ENCODE measurements around the gene CCSER1.
"Not testable (repeated sequence)": the region's sequence is repeated elsewhere in the genome, so short reads cannot be mapped to it uniquely, and the experiment has no call there.

CCSER1 gene

DNA sequence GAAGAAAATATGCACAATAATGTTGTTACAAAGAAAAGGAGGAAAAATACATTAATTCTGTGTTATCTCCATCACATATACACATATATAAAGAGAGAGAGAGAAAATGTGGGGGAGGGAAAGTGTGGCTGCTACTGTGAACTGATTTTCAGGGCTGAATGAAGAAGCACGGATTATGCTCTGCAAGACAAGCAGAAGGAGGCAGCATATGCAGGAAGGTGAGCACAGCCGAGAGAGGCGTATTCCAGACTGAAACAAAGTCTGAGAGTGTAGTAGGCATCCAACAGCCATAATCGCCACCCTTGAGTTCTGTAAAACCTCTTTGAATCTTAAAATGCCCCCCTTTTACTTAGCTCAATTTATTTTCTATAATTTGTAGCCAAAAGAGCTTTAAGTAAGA, 1094.8 kb downstream of the CCSER1 start:
- DNase-seq = no peak

DNA sequence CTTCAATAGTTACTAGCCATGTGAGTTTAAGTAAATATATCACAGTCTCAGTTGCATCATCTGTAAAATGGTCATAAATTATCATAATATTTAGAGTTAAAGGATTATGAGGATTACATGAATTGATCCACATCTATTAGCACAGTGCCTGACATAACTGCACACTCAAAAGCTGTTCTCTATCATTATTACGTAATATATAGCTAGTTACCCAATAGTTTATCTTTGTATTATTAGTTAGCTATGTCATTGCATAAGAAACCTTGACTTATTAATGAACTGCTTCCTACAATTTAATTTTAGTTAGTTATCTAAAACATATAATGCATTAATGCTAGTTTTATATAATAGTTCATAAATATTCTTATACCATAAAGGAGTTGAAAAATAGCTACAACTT, 1099.7 kb downstream of the CCSER1 start:
- DNase-seq = no peak

DNA sequence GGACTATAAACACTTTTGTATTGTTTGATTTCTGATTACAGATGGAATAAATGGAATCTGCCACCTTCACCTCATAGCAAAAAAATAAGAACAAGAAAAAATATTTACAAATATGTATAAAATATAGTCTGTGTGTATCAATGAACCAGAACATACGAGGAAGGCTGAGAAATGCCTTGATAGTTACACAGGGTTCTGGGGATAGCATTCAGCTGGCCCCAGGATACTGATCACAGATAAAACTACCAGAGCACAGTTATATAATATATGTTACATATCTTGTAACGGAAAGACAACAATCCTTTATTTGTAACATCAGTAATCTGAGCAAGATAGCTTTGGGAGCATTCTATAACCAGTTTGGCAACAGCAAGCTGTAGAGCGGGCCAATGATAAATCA, 1101.5 kb downstream of the CCSER1 start:
- DNase-seq = no peak

DNA sequence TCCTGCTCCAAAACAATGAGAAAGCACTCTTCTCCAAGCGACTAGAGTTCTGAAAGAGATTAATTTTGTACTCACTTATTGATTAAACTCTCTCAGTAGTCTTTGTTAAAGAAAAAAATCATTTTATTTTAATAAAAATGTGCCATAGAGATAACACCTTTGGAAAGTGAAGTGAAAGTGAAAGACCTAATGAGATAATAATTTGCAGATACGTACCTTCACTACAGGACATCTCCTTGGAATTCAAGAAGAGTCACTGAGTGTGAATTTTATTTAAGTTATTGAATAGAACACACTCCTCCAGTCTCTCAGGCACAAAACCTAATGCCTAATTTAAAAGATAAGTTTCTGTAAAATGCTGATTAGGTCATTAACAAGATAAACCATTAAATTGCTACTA, 1106.0 kb downstream of the CCSER1 start:
- DNase-seq = no peak

DNA sequence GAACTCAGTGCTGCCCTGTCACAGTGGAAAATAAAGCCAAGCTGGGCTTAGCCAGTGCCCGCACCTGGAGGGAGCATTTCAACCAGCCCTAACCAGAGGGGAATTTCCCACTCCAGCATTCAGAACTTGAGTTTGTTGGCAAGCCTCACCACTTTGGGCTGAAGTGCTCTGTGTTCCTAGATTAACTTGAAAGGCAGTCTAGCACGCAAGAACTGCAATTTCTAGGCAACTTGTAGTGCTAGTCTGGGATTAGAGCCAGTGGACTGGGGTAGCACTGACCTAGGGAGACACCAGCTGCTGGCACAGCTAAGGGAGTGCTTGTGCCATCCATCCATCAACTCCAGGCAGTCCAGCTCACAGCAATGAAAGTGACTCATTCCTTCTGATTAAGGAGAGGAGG, 1115.9 kb downstream of the CCSER1 start:
- no peak for DNase-seq

DNA sequence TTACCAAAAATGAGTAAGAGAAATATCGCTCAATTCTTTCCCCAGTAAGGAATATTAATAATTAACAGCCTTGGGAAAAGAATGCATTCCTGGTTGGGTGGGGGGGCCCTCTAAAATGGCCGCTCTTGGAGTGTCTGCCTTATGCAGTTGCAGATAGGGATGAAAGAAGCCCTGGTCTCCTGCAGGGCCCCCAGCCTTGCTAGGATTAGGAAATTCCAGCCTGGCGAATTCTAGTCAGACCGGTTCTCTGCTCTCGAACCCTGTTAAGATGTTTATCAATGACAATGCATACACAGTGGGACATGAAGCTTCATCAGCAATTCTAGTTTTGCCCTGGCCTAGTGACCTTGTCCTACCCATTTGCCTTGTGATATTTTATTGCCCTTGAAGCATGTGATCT, 1128.8 kb downstream of the CCSER1 start:
- no peak for DNase-seq

DNA sequence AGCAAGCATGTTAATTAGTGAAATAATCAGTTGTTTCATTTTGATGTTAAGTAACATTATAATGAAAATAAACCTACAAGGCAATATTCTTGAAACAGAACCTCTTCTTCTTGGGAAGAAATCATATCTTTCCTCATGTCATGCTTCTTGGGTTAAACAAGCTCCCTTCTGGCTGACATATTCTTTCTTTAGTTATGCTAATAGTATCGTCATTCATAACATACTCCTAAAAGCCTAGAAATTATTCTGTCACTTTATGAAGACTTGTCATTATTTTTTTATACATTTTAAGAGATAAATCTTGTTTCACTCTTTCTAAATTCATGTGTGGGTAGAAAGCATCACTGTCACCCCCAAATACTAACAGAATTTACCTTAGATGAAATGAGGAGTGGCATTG, 1129.6 kb downstream of the CCSER1 start:
- no peak for DNase-seq

DNA sequence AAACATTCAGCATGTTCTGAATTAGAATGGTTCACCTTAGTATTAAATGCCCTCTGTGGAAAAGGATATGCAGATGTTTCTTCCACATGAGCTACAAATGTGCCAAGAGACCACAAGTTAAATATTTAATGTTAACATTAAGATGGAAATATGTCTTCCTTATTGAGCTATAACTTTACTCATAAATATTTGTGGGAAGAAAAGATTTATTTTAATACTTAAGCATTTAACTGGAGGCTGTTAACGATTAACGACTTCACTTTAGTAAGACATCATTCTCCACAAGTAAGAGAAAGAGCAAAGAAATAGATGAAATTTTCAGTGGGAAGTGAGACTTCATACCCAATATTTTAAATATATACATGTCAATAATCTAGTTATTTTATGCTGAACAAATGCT, 1130.5 kb downstream of the CCSER1 start:
- no peak for DNase-seq

DNA sequence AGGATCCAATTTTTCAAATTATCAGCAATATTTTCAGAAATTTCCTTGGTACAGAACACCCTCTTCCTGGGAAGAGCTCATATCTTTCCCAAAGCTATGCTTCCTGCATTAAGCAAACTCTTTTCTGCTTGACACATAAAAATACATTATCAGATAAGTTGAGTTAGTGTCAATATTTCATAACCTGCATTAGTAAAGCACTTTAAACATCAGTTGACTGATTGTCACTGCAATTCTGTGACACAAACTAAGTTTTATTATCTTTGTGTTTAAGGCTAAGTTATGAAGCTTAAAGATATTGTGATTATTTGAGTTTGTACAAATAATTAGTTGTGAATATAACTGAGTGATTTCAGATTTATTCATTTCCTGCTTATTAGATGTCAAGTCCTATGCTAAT, 1131.1 kb downstream of the CCSER1 start:
- no peak for DNase-seq

DNA sequence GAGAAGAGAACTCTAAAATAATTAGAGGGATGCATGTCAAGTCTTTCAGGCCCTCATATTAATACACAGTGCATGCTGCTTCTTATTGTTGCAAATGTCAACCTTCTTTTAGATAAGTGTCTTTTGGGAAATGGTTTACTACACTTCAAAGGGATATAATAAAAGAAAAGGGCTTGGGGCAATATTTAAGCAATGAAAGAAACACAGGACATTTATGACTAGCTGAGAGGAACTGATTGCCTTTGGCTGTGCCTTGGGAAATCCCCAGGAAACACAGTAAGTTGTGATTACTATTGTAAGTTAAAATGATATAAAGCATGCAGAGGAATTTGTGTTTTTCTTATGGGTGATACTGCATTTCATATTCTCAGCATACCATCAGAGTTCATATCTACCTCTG, 1140.3 kb downstream of the CCSER1 start:
- no peak for DNase-seq

DNA sequence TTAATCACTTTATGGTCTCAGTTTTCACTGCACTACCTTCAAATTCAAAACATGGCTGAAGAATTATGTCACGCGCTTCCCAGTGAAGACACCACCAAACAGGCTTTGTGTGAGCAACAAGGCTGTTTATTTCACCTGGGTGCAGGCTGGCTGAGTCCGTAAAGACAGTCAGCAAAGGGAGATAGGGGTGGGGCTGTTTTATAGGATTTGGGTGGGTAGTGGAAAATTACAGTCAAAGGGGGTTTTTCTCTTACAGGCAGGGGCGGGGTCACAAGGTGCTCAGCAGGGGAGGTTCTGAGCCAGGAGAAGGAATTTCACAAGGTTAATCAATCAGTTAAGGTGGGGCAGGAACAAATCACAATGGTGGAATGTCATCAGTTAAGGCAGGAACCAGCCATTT, 1141.3 kb downstream of the CCSER1 start:
- DNase-seq = not testable (repeated sequence)

DNA sequence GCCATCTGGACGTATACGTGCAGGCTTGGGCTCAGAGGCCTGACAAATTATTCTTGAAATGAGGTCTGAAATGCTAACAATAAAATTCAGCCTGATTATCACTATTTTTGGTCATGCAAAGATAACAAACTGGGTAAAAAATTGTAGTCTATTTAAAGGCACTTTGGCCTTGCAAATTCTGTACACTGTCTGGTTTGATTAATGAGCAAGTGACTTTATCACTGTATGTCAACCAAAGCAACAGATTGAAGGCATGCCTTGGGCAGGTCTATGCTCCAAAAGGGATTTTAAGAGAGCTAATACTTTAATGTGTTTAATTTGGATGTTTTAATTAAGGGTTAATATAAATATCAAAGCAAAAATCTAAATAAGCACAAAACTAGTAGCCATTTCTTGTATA, 1141.7 kb downstream of the CCSER1 start:
- DNase-seq = no peak

DNA sequence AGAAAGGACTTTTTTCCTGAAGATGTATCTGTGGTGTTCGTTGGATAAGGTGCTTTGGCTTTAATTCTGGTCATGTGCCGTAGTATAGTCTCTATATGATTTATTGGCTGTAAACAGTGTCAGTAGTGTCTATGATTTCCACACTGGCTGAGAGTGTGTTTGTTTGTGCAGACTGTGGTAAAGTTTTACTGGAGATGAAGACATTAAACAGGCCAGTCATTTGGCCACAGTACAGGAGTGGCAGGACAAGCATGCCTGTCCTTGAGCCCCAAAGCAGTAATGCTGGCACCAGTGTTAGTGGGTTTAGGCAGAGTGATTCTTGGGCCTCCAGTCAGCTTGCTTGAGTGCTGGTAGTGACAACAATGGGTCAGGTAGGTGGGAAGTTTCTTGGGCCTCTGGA, 1152.7 kb downstream of the CCSER1 start:
- no peak for DNase-seq

DNA sequence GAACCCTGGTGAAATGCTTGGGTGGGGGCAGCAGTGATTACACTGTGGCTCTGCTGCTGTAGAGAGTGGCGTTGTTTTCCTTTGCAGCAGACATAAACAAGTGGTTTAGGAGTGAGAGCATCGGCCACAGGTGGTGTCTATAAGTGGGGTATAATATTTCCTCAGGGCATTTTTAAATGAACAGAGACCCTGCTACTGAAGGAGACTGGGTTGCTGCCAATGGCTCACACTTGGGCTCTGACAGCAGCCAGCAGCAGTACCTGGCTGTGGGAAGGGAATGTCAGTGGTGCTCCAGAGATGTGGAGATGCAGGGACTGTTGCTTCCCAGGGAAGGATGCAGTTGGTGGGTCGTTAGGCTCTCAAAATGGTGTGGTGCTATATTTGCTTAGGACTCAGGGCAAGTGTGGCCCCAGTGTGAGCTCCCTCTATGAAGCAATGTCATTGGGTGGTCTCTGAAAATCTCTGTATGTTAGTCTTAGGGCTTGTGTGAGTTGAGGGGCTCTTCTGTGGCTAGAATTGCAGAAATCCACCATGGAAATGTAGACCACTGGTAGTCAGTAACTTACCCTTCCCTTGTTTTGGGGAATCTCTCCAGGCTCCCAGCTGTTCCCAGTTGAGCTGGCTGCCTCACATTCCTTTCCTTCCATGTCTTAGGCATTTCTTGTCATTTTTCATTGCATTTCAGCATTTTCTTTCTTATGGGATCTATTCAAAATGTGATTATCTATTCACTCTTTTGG, 1153.5 kb downstream of the CCSER1 start:
- no peak for DNase-seq

DNA sequence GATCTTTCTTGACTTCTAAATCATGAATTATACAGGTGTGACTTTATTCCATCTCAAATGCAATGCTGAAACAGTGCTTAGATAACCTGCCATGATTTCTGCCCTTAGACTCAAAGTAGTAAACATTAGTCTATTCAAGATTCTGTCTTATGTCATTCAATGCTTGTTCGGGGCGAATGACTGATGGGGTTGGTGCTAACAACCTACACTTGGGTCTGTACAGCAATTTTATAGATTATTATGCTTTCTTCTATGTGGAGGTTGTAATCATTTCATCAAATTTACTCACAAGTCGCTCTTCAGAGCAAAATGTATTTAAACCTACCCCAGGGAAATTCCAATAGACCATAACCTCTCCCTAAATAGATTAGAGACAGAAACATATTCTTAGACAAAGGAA, 1155.0 kb downstream of the CCSER1 start:
- DNase-seq = no peak

DNA sequence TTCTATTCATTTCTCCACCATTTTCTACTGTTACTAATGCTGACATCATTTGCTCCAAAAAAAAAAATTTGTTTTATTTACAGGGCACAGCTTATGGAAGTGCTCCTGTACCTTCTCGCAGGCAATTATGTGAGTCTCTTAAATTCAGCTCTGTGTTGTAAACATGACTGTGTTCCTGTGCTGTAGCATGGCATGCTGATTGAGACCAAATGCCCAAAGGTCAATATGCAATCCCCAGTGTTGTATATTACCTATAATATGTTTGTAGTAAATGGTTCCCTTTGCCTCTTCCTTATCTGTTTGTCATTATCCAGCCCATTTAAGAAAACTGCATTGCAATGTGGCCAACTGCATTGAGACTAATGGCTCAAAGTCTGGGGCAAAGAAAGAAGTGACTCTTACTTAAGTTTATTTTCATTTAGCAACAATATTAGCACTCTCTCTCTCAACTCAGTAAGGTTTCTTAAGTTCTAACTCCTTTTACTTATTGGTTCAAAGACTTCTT, 1156.6 kb downstream of the CCSER1 start:
- no peak for DNase-seq

DNA sequence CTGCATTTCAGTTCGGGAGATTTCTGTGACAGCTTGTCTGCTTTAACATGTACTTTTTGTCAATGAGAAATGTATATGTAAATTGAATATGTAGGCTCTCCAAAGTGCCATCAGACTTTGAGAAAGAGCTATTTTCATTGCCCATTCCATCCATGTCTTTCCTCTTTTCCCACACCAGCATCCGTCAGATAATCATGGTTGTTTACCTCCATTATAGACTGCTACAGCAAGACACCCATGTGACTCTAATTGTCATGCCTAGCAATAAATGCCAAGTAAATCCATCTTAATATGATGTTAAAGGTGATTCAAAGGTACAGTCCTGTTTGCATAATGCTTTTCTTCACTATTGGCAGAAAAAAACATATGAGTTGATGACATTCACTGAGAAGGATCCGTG, 1157.3 kb downstream of the CCSER1 start:
- DNase-seq = no peak

DNA sequence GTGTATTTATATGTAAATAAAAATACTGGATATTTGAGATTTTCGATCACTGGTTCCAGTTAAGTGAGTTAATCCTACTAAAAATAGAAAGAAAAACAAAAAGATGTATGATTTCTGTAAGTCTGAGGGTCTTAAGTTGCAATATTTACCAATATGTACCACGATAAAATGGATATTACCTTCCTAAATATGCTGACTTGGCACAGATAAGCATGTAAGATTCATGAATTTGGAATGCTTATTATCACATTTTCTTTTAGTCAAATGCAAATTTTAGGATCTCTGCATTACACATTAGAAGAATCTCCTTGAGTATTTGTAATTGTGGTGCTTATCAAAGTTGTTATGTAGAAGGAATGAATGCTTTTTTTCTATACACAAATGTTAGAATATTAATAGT, 1158.3 kb downstream of the CCSER1 start:
- DNase-seq = no peak

DNA sequence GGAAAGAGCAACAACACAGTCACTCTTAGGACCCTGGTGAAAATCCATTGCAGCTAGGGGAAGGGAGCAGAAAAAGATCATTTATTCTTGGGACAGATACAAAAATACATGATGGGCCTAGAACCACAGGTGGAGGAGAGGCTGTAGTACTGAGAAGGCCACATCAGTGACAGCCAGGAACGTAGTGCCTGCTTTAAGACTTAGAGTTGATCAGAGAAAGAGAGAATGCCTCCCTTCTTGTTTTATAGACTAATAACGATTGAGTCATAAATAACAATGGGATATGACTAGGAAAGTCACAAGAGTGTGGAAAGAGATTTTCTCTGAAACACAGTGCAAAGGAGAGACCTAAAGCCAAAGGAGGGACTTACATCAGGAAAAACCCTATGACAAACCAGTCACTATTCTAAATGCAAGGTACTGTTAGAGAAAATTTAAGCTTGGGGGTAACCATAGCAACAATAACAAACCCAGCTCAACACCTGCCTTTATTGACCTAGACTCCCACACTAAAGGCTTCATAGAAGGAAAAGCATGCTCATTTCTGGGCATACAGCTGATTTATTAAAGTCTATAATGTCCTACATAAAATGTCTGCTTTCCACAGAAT, 1161.6 kb downstream of the CCSER1 start:
- no peak for DNase-seq

DNA sequence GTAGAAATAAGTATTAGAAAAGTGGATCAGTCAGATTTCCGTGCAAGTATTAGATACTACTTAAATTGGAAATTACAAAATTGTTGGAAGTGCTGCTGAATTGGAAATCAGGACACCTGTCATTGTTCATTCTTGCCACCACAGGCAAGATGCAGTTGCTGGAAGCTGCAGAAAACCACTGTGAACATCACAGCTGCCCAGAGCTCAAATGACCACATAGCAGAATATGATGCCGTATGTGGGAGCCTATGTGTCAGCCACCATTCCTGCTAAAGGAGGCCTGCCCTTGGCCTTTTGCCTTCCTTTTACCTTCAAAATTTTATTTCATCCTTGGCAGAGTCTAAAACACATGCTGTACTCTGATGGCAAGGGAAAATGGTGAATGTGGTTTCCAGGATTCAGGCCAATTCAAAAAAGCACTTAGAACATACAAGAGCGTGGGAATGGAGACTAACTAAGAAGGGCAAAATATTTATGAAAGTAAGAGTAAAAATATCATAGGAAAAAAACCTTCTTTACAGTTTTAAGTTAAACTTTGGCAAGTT, 1171.0 kb downstream of the CCSER1 start:
- DNase-seq = no peak

DNA sequence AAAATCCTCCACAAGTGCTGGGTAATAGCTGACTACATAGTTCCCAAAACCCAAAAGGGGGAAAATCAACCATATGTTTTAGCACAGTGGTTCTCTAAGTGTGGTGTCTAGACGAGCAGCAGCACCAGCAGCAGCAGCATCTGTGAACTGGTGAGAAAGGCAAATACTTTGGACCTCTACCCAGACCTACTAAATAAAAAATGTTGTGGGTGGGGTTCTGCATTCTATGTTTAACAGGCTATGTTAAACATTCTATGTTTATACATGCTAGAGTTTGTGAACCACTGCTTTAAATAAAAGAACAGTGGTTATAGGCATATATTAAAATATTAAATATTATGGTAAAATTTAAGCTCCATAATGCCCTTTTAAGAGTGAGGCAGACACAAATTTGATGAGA, 1171.6 kb downstream of the CCSER1 start:
- no peak for DNase-seq

DNA sequence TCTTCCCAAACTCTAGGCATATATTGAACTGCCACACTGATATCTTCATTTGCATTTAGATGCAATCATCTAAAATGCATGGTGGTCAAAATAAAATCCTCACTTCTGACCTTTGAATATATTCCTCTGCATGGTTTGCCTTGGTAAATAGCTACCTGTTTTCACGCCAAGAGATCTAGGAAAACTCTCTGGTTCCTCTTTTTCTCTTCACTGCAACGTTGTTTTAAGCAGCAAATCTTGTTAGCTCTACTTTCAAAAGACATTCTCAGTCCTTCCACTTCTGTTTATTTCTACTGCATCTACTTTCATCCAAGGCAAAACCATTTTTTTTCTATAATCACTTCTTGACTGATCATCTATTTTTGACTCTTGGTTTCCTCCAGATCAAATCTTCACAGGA, 1174.9 kb downstream of the CCSER1 start:
- no peak for DNase-seq

DNA sequence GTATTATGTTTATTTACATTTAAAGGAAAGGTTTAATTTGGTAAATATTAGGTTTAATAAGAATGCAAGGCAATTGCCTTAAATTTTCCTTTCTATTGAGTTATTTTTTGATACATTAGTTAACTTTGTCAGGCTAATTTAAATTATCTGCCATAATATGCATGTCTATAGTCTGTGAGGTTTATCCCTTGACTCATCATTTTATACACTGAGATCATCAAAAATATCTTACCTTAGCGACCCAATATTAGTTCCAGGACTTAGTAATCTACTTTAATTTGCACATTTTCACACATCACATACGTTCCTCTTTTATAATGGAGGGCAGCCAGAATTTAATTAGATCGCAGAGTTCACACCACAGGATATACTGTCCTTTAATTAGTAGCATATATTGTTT, 1177.1 kb downstream of the CCSER1 start:
- no peak for DNase-seq

DNA sequence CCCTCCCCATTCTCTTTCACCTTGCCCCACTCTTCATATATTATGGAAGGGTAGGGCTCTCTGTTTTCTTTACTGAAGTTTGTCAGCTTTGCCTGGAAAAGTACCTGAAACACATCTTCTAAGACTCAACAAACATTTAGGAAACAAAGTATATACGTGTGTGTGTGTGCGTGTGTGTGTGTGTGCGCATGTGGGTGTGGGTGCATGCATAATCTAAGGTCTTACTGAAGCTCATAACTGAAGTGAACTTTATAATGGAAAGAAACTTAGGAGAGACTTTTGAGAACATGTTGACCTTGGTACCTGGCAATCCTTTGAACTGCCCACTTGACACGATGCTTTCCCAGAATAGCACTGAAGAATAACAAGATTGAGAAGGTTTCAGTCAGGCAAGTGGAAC, 1190.2 kb downstream of the CCSER1 start:
- no peak for DNase-seq
